SK-N-SH treated with all-trans-retinoic acid at 6 μM for 48 hours (cell line): Measurements from ENCODE around the gene SHOX.
"Not testable (repeated sequence)": the region's sequence is repeated elsewhere in the genome, so short reads cannot be mapped to it uniquely, and the experiment has no call there.

Source experiments
- ATAC-seq: fragments of 200-7000 bp; cut with Tn5 transposase; 3 replicates; pipeline ENCODE4 v1.9.1; 2020; ENCODE audit warnings: mild to moderate bottlenecking, moderate library complexity
- ARNTL ChIP-seq: fragments of 450-650 bp; formaldehyde crosslinking; IDR thresholded peaks from 2 replicates; pipeline ENCODE4 v1.5.0; 2020; ENCODE audit warnings: low read depth, mild to moderate bottlenecking, moderate library complexity, borderline replicate concordance
- CSDC2 ChIP-seq: fragments of 250-450 bp; sonication (Bioruptor Pico); IDR thresholded peaks from 2 replicates; pipeline ENCODE4 v1.5.0; 2020; ENCODE audit warnings: mild to moderate bottlenecking, moderate library complexity
- ESRRG ChIP-seq: fragments of 250-450 bp; sonication (Bioruptor Pico); IDR thresholded peaks from 2 replicates; pipeline ENCODE4 v1.6.1; 2021; ENCODE audit warnings: mild to moderate bottlenecking
- GLIS3 ChIP-seq: fragments of 250-450 bp; sonication (Bioruptor Pico); IDR thresholded peaks from 2 replicates; pipeline ENCODE4 v1.5.0; 2020; ENCODE audit warnings: mild to moderate bottlenecking, moderate library complexity
- ISL1 ChIP-seq: fragments of 250-450 bp; sonication (Bioruptor Pico); IDR thresholded peaks from 2 replicates; pipeline ENCODE4 v2.1.2; 2022; ENCODE audit warnings: mild to moderate bottlenecking, moderate library complexity
- POU6F1 ChIP-seq: fragments of 250-450 bp; sonication (Bioruptor Pico); IDR thresholded peaks from 2 replicates; pipeline ENCODE4 v1.8.0; 2021; ENCODE audit warnings: low read depth, mild to moderate bottlenecking, moderate library complexity, borderline replicate concordance
- PPARA ChIP-seq: fragments of 250-450 bp; sonication (Bioruptor Pico); IDR thresholded peaks from 2 replicates; pipeline ENCODE4 v1.5.0; 2020; ENCODE audit warnings: mild to moderate bottlenecking, borderline replicate concordance
- RARB ChIP-seq: fragments of 250-450 bp; sonication (Bioruptor Pico); IDR thresholded peaks from 2 replicates; pipeline ENCODE4 v1.8.0; 2021; ENCODE audit warnings: mild to moderate bottlenecking, moderate library complexity
- TCF4 ChIP-seq: fragments of 250-450 bp; sonication (Bioruptor Pico); IDR thresholded peaks from 2 replicates; pipeline ENCODE4 v1.8.0; 2021; ENCODE audit warnings: mild to moderate bottlenecking, moderate library complexity, borderline replicate concordance
- TOX ChIP-seq: fragments of 250-450 bp; sonication (Bioruptor Pico); IDR thresholded peaks from 2 replicates; pipeline ENCODE4 v1.8.0; 2021; ENCODE audit warnings: mild to moderate bottlenecking, moderate library complexity, borderline replicate concordance
- ZC3H10 ChIP-seq: fragments of 250-450 bp; sonication (Bioruptor Pico); IDR thresholded peaks from 2 replicates; pipeline ENCODE4 v1.5.1; 2021; ENCODE audit warnings: mild to moderate bottlenecking, moderate library complexity
- ZNF565 ChIP-seq: fragments of 450-650 bp; formaldehyde crosslinking; conservative IDR thresholded peaks from 2 replicates; pipeline ENCODE4 v1.5.0; 2020; ENCODE audit warnings: low read depth, mild to moderate bottlenecking, moderate library complexity
- ZNF8 ChIP-seq: fragments of 450-650 bp; formaldehyde crosslinking; IDR thresholded peaks from 2 replicates; pipeline ENCODE4 v1.5.0; 2020; ENCODE audit warnings: mild to moderate bottlenecking, moderate library complexity
- TF ChIP-seq, protein P1 (sequence below): fragments of 250-450 bp; sonication (Bioruptor Pico); IDR thresholded peaks from 2 replicates; pipeline ENCODE4 v1.8.0; 2020; ENCODE audit warnings: mild to moderate bottlenecking, moderate library complexity, borderline replicate concordance
- TF ChIP-seq, protein P2 (sequence below): fragments of 250-450 bp; sonication (Bioruptor Pico); IDR thresholded peaks from 2 replicates; pipeline ENCODE4 v1.5.0; 2020; ENCODE audit warnings: mild to moderate bottlenecking, moderate library complexity
- TF ChIP-seq, protein P3 (sequence below): fragments of 250-450 bp; sonication (Bioruptor Pico); IDR thresholded peaks from 2 replicates; pipeline ENCODE4 v1.5.1; 2020; ENCODE audit warnings: low read depth, mild to moderate bottlenecking, moderate library complexity

Gene SHOX

GRCh38 chrX:617401-617800 lies 13.2 kb upstream of the SHOX start:
- no peak for ATAC-seq
- TF ChIP-seq PPARA (CRISPR knock-in tag) (no peak), TCF4 (CRISPR knock-in tag) (no peak), ARNTL (no peak), RARB (CRISPR knock-in tag) (no peak)
- TF ChIP-seq, protein P1, sequence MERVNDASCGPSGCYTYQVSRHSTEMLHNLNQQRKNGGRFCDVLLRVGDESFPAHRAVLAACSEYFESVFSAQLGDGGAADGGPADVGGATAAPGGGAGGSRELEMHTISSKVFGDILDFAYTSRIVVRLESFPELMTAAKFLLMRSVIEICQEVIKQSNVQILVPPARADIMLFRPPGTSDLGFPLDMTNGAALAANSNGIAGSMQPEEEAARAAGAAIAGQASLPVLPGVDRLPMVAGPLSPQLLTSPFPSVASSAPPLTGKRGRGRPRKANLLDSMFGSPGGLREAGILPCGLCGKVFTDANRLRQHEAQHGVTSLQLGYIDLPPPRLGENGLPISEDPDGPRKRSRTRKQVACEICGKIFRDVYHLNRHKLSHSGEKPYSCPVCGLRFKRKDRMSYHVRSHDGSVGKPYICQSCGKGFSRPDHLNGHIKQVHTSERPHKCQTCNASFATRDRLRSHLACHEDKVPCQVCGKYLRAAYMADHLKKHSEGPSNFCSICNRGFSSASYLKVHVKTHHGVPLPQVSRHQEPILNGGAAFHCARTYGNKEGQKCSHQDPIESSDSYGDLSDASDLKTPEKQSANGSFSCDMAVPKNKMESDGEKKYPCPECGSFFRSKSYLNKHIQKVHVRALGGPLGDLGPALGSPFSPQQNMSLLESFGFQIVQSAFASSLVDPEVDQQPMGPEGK (CRISPR knock-in tag), result no peak
- TF ChIP-seq, protein P2, sequence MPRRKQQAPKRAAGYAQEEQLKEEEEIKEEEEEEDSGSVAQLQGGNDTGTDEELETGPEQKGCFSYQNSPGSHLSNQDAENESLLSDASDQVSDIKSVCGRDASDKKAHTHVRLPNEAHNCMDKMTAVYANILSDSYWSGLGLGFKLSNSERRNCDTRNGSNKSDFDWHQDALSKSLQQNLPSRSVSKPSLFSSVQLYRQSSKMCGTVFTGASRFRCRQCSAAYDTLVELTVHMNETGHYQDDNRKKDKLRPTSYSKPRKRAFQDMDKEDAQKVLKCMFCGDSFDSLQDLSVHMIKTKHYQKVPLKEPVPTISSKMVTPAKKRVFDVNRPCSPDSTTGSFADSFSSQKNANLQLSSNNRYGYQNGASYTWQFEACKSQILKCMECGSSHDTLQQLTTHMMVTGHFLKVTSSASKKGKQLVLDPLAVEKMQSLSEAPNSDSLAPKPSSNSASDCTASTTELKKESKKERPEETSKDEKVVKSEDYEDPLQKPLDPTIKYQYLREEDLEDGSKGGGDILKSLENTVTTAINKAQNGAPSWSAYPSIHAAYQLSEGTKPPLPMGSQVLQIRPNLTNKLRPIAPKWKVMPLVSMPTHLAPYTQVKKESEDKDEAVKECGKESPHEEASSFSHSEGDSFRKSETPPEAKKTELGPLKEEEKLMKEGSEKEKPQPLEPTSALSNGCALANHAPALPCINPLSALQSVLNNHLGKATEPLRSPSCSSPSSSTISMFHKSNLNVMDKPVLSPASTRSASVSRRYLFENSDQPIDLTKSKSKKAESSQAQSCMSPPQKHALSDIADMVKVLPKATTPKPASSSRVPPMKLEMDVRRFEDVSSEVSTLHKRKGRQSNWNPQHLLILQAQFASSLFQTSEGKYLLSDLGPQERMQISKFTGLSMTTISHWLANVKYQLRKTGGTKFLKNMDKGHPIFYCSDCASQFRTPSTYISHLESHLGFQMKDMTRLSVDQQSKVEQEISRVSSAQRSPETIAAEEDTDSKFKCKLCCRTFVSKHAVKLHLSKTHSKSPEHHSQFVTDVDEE (CRISPR knock-in tag), result no peak

- no peak for TF ChIP-seq GLIS3 (CRISPR knock-in tag)
- TF ChIP-seq ZC3H10 (CRISPR knock-in tag), result no peak
- TF ChIP-seq ARNTL, result no peak
- TF ChIP-seq RARB (CRISPR knock-in tag), result no peak
- TF ChIP-seq, protein P1 (CRISPR knock-in tag), result no peak
- TF ChIP-seq TCF4 (CRISPR knock-in tag), result no peak
- TF ChIP-seq ESRRG, result no peak
- TF ChIP-seq ZNF8, result no peak
- TF ChIP-seq POU6F1 (CRISPR knock-in tag), result no peak
- TF ChIP-seq TOX, result no peak
- TF ChIP-seq, protein P2 (CRISPR knock-in tag), result no peak
- TF ChIP-seq ISL1 (CRISPR knock-in tag), result no peak
- no peak for TF ChIP-seq ZNF565 (CRISPR knock-in tag)
- no peak for ATAC-seq
These were observed 12.7 kb upstream of the SHOX start for GRCh38 chrX:617891-618290.

DNA sequence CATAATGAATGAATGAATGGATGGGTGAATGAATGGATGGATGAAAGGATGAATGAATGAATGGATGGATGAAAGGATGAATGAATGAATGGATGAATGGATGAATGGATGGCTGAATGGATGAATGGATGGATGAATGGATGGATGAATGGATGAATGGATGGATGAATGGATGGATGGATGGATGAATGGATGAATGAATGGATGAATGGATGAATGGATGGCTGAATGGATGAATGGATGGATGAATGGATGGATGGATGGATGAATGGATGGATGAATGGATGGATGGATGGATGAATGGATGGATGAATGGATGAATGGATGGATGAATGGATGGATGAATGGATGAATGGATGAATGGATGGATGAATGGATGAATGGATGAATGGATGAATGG lies 12.3 kb upstream of the SHOX start:
- not testable (repeated sequence) for ATAC-seq

GRCh38 chrX:618761-619450 lies 11.7 kb upstream of the SHOX start:
- no peak for ATAC-seq
- TF ChIP-seq TCF4 (CRISPR knock-in tag), result no peak
- no peak for TF ChIP-seq GLIS3 (CRISPR knock-in tag)
- TF ChIP-seq CSDC2, result no peak
- TF ChIP-seq, protein P3, sequence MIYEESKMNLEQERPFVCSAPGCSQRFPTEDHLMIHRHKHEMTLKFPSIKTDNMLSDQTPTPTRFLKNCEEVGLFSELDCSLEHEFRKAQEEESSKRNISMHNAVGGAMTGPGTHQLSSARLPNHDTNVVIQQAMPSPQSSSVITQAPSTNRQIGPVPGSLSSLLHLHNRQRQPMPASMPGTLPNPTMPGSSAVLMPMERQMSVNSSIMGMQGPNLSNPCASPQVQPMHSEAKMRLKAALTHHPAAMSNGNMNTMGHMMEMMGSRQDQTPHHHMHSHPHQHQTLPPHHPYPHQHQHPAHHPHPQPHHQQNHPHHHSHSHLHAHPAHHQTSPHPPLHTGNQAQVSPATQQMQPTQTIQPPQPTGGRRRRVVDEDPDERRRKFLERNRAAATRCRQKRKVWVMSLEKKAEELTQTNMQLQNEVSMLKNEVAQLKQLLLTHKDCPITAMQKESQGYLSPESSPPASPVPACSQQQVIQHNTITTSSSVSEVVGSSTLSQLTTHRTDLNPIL (CRISPR knock-in tag), result no peak
- TF ChIP-seq, protein P2 (CRISPR knock-in tag), result no peak
- TF ChIP-seq, protein P1 (CRISPR knock-in tag), result no peak
- TF ChIP-seq ESRRG, result no peak
- no peak for TF ChIP-seq ZC3H10 (CRISPR knock-in tag)
